Sigmoid colon (tissue), 7 donors: ENCODE data around the gene PROX1. TPM values are rescaled to one million over a fixed set of nuclear protein-coding genes. Genes with fewer than 3 reads are reported as not detected.

ENCODE experiments used
- DNase-seq: peaks from one replicate; pipeline ENCODE4 v3.0.0-alpha.2; 2019
- H3K27ac ChIP-seq, 4 donors: fragments of 200-600 bp; sonication (generic); one replicate each; pipeline ENCODE4 v1.5.1; 2016 to 2019; ENCODE audit warnings: mild to moderate bottlenecking in 1 of 4
- H3K27me3 ChIP-seq, 3 donors: fragments of 200-600 bp; sonication (generic); one replicate each; pipeline ENCODE4 v1.5.1; 2019; ENCODE audit warnings: mild to moderate bottlenecking in 1 of 3
- H3K36me3 ChIP-seq, 4 donors: fragments of 200-600 bp; sonication (generic); one replicate each; pipeline ENCODE4 v1.5.1; 2016 to 2019
- H3K4me1 ChIP-seq, 4 donors: fragments of 200-600 bp; sonication (generic); one replicate each; pipeline ENCODE4 v1.5.1; 2017 to 2019
- H3K4me3 ChIP-seq, 4 donors: fragments of 200-600 bp; sonication (generic); one replicate each; pipeline ENCODE4 v1.5.1; 2017 to 2019; ENCODE audit warnings: mild to moderate bottlenecking in 2 of 4, moderate library complexity in 1 of 4
- H3K9me3 ChIP-seq, 4 donors: fragments of 200-600 bp in 3 of 4; sonication (generic) in 3 of 4; one replicate each; pipeline versions ENCODE4 v1.5.1 to v1.6.1; 2013 to 2019
- EP300 ChIP-seq, 4 donors: sonication (generic); formaldehyde crosslinking; IDR thresholded peaks; one replicate each; pipeline ENCODE4 v1.6.1; 2017; ENCODE audit warnings: antibody characterized with exemption in 4 of 4
- POLR2A ChIP-seq, 2 donors: fragments of 450-650 bp; IDR thresholded peaks; one replicate each; pipeline ENCODE4 v1.6.1; 2016; ENCODE audit warnings: antibody characterized with exemption in 2 of 2, mild to moderate bottlenecking in 2 of 2, moderate library complexity in 2 of 2
- POLR2AphosphoS5 ChIP-seq, 4 donors: sonication (generic); formaldehyde crosslinking; IDR thresholded peaks; one replicate each; pipeline ENCODE4 v1.6.1; 2017; ENCODE audit warnings: antibody characterized with exemption in 4 of 4
- WGBS, 2 donors: extraction: QIAGEN DNeasy Blood & Tissue Kit; methylation state at CpG; one replicate each; pipeline ENCODE4 v1.1.7; 2013; 5-methylcytosine and 5-hydroxymethylcytosine counted together
- intact Hi-C: fragments of 100-400 bp; cut with DNase I; formaldehyde crosslinking; loops from one replicate; pipeline ENCODE4 v1.15.1; 2023
- polyA plus RNA-seq, 3 donors: library from polyadenylated mRNA; stranded (reverse); fragments of 200-250 nt; gene quantifications; one replicate each; pipeline ENCODE4 v1.2.3, GENCODE V29; 2013
- total RNA-seq, 4 donors: library from RNA; depleted of rRNA; stranded (reverse); fragments of >200 nt; gene quantifications; one replicate each; pipeline ENCODE4 v1.1.0, GENCODE V29; 2016
- TF ChIP-seq, protein P1 (sequence below), 4 experiments: fragments of 450-650 bp in 3 of 4; fragments of 200-600 bp in 1 of 4; IDR thresholded peaks; one replicate each; pipeline ENCODE4 v1.5.1; 2016 to 2019; ENCODE audit warnings: antibody characterized with exemption in 4 of 4, mild to moderate bottlenecking in 3 of 4, moderate library complexity in 2 of 4
- donor health status: healthy with polysubstance abuse.
- donor health status: Bipolar disorder and iron deficiency.
- donor health status: healthy.

PROX1 gene
- total and polyA plus RNA-seq, 7 donors, result 1.4 to 7.7 (median 5.4) TPM

DNA sequence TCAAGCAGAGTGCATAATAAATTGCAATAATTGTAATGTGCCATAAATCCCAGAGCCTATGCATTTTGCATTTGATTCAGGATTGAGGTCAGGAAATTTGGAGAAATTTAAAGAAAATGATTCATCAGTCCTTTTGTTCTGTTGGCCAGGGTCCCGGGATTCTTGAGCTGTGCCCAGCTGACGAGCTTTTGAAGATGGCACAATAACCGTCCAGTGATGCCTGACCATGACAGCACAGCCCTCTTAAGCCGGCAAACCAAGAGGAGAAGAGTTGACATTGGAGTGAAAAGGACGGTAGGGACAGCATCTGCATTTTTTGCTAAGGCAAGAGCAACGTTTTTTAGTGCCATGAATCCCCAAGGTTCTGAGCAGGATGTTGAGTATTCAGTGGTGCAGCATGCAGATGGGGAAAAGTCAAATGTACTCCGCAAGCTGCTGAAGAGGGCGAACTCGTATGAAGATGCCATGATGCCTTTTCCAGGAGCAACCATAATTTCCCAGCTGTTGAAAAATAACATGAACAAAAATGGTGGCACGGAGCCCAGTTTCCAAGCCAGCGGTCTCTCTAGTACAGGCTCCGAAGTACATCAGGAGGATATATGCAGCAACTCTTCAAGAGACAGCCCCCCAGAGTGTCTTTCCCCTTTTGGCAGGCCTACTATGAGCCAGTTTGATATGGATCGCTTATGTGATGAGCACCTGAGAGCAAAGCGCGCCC is 8.7 kb downstream of the PROX1 start:
- TF ChIP-seq POLR2A (IDR thresholded peaks at IDR 0.05), result no peak
- H3K27ac ChIP-seq, result peak overlapping the region in 2 of 4 donors; percentile 20 to 34
- peaks cover 0 to 7% (median 2%) of the 10 kb centered on the region in 4 donors for H3K4me1 ChIP-seq
- H3K27me3 ChIP-seq, result peaks cover 0 to 7% (median 0%) of the 10 kb centered on the region in 3 donors
- DNase-seq, result no peak
- intact Hi-C loops, result no loop called here
- H3K36me3 ChIP-seq, result no peaks in the 10 kb centered on the region
- peak overlapping the region in 3 of 4 donors; percentile 5 to 26 (median 16) for H3K4me3 ChIP-seq
- H3K9me3 ChIP-seq, result no peaks in the 10 kb centered on the region
- WGBS, 2 donors, result 78 to 84% methylated on average over 15 of the region's 15 CpGs

DNA sequence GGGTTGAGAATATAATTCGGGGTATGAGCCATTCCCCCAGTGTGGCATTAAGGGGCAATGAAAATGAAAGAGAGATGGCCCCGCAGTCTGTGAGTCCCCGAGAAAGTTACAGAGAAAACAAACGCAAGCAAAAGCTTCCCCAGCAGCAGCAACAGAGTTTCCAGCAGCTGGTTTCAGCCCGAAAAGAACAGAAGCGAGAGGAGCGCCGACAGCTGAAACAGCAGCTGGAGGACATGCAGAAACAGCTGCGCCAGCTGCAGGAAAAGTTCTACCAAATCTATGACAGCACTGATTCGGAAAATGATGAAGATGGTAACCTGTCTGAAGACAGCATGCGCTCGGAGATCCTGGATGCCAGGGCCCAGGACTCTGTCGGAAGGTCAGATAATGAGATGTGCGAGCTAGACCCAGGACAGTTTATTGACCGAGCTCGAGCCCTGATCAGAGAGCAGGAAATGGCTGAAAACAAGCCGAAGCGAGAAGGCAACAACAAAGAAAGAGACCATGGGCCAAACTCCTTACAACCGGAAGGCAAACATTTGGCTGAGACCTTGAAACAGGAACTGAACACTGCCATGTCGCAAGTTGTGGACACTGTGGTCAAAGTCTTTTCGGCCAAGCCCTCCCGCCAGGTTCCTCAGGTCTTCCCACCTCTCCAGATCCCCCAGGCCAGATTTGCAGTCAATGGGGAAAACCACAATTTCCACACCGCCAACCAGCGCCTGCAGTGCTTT is 9.4 kb downstream of the PROX1 start:
- H3K27ac ChIP-seq, result peak overlapping the region in 2 of 4 donors; percentile 20 to 34
- 82 to 87% methylated on average over 24 of the region's 24 CpGs for WGBS, 2 donors
- DNase-seq, result no peak
- no peaks in the 10 kb centered on the region for H3K9me3 ChIP-seq
- peaks cover 0 to 12% (median 2%) of the 10 kb centered on the region in 4 donors for H3K4me1 ChIP-seq
- TF ChIP-seq EP300 (IDR thresholded peaks at IDR 0.05), result no peak
- H3K27me3 ChIP-seq, result peaks cover 0 to 7% (median 0%) of the 10 kb centered on the region in 3 donors
- peak overlapping the region in 3 of 4 donors; percentile 5 to 26 (median 16) for H3K4me3 ChIP-seq
- intact Hi-C loops, result no loop called here
- H3K36me3 ChIP-seq, result no peaks in the 10 kb centered on the region

DNA sequence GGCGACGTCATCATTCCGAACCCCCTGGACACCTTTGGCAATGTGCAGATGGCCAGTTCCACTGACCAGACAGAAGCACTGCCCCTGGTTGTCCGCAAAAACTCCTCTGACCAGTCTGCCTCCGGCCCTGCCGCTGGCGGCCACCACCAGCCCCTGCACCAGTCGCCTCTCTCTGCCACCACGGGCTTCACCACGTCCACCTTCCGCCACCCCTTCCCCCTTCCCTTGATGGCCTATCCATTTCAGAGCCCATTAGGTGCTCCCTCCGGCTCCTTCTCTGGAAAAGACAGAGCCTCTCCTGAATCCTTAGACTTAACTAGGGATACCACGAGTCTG is 10.0 kb downstream of the PROX1 start:
- DNase-seq, result no peak

DNA sequence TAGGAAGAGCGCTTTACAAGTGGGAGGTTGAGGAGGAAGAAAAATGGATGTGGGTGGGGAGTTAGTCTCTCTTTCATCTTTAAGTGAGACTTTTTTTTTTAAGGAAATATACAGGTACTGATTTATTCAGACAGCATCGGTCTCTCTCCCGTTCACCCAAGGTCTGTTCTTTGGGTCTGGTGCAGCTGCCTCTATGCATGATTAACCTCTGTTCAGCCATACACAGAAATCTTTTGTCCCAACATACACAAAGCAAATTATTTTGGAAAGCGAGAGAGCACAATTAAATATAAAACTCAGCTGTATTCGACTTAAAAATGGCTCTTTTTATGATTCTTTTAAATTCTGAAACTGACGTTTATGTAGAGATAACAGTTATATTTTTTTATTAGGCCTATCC is 11.0 kb downstream of the PROX1 start:
- Histone ChIP-seq H3K4me1 (peaks cover 0 to 20% (median 7%) of the 10 kb centered on the region in 4 donors), H3K9me3 (no peaks in the 10 kb centered on the region), H3K27ac (no peak overlapping the region), H3K27me3 (no peaks in the 10 kb centered on the region), H3K36me3 (no peaks in the 10 kb centered on the region), H3K4me3 (no peak overlapping the region)
- TF ChIP-seq EP300 (IDR thresholded peaks at IDR 0.05) (no peak), POLR2A (IDR thresholded peaks at IDR 0.05) (no peak), POLR2AphosphoS5 (IDR thresholded peaks at IDR 0.05) (no peak)
- TF ChIP-seq, protein P1, sequence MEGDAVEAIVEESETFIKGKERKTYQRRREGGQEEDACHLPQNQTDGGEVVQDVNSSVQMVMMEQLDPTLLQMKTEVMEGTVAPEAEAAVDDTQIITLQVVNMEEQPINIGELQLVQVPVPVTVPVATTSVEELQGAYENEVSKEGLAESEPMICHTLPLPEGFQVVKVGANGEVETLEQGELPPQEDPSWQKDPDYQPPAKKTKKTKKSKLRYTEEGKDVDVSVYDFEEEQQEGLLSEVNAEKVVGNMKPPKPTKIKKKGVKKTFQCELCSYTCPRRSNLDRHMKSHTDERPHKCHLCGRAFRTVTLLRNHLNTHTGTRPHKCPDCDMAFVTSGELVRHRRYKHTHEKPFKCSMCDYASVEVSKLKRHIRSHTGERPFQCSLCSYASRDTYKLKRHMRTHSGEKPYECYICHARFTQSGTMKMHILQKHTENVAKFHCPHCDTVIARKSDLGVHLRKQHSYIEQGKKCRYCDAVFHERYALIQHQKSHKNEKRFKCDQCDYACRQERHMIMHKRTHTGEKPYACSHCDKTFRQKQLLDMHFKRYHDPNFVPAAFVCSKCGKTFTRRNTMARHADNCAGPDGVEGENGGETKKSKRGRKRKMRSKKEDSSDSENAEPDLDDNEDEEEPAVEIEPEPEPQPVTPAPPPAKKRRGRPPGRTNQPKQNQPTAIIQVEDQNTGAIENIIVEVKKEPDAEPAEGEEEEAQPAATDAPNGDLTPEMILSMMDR (IDR thresholded peaks at IDR 0.05), result no peak
- intact Hi-C loops, result no loop called here
- DNase-seq, result no peak
- 82 to 90% methylated on average over 6 of the region's 6 CpGs for WGBS, 2 donors

More for the DNA sequence above, 10.0 kb downstream of the PROX1 start:
- peaks cover 0 to 7% (median 0%) of the 10 kb centered on the region in 3 donors for H3K27me3 ChIP-seq
- WGBS, 2 donors, result 92 to 93% methylated on average over 13 of the region's 13 CpGs
- TF ChIP-seq, protein P1 (IDR thresholded peaks at IDR 0.05), result no peak
- TF ChIP-seq POLR2A (IDR thresholded peaks at IDR 0.05) (no peak), EP300 (IDR thresholded peaks at IDR 0.05) (no peak), POLR2AphosphoS5 (IDR thresholded peaks at IDR 0.05) (no peak)
- H3K36me3 ChIP-seq, result no peaks in the 10 kb centered on the region
- H3K27ac ChIP-seq, result peak overlapping the region in 1 of 4 donors; percentile 15
- no peak overlapping the region for H3K4me3 ChIP-seq
- intact Hi-C loops, result no loop called here
- no peaks in the 10 kb centered on the region for H3K9me3 ChIP-seq
- H3K4me1 ChIP-seq, result peaks cover 0 to 17% (median 5%) of the 10 kb centered on the region in 4 donors

DNA sequence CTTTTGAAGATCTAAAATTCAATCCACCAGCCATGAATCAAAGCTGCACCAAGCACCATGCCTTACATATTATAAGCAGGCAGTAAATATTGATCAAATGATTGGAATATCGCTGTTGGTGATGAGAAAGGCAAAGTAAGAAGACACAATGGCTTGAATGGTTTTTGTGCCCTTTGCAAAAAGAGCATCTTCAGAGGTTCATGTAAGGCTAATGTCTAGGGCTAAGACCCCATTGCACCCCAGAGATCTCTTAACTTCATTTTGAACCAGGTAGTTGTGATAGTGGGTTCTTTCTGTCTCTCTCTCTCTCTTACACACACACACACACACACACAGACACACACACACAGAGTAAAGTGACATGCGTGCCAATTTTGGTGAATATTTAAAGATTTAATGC is 12.0 kb downstream of the PROX1 start:
- no peaks in the 10 kb centered on the region for H3K27me3 ChIP-seq
- 92 to 99% methylated on average over 2 of the region's 2 CpGs for WGBS, 2 donors
- no peaks in the 10 kb centered on the region for H3K9me3 ChIP-seq
- H3K27ac ChIP-seq, result no peak overlapping the region
- no peak overlapping the region for H3K4me3 ChIP-seq
- H3K4me1 ChIP-seq, result peaks cover 0 to 20% (median 7%) of the 10 kb centered on the region in 4 donors
- TF ChIP-seq, protein P1 (IDR thresholded peaks at IDR 0.05), result no peak
- no peak for TF ChIP-seq POLR2A (IDR thresholded peaks at IDR 0.05)
- TF ChIP-seq POLR2AphosphoS5 (IDR thresholded peaks at IDR 0.05), result no peak
- no peak for TF ChIP-seq EP300 (IDR thresholded peaks at IDR 0.05)
- intact Hi-C loops, result no loop called here
- H3K36me3 ChIP-seq, result no peaks in the 10 kb centered on the region
- DNase-seq, result no peak
